Natural killer cell treated with Interleukin-12 subunit alpha and Interleukin-12 subunit beta and Interleukin-15 and Interleukin-18, amount 100 ng/mL, for 72 hours (primary cell): ENCODE results near the gene MISP3. TPM values are rescaled to one million over a fixed set of nuclear protein-coding genes. Genes with fewer than 3 reads are reported as not detected.

Experiments
- ATAC-seq, 2 donors: fragments of 150-1000 bp; cut with Tn5 transposase in 1 of 2; sonication (Bioruptor Pico), chemical (Tn5 transposase) in 1 of 2; 2 replicates each; pipeline ENCODE4 v1.10.0; 2021
- DNase-seq: peaks from one replicate; pipeline ENCODE4 v3.0.0; 2022; ENCODE audit warnings: low spot score
- H3K27ac Mint-ChIP-seq, 2 donors: 1 replicate in 1 of 2; 2 replicates in 1 of 2; pipeline ENCODE4 v1.8.0; 2022; ENCODE audit warnings: mixed read lengths in 2 of 2, mild to moderate bottlenecking in 1 of 2, moderate library complexity in 1 of 2
- H3K27me3 Mint-ChIP-seq, 2 donors: 1 replicate in 1 of 2; 2 replicates in 1 of 2; pipeline ENCODE4 v1.8.0; 2022; ENCODE audit warnings: mixed read lengths in 2 of 2
- H3K36me3 Mint-ChIP-seq: one replicate; pipeline ENCODE4 v1.8.0; 2022; ENCODE audit warnings: mixed read lengths
- H3K4me1 Mint-ChIP-seq, 2 donors: 1 replicate in 1 of 2; 2 replicates in 1 of 2; pipeline ENCODE4 v1.8.0; 2022; ENCODE audit warnings: low read depth in 2 of 2, mixed read lengths in 2 of 2, mild to moderate bottlenecking in 1 of 2
- H3K4me3 Mint-ChIP-seq: one replicate; pipeline ENCODE4 v1.8.0; 2022; ENCODE audit warnings: mixed read lengths
- H3K9me3 Mint-ChIP-seq: 2 replicates; pipeline ENCODE4 v1.8.0; 2022; ENCODE audit warnings: mixed read lengths
- total RNA-seq, 2 donors: library from RNA; stranded (reverse); gene quantifications; one replicate each; pipeline ENCODE4 v1.2.3, GENCODE V29; 2022

MISP3 gene
- total RNA-seq, 2 donors from 2014 or later = 0.31 to 0.59 TPM

DNA sequence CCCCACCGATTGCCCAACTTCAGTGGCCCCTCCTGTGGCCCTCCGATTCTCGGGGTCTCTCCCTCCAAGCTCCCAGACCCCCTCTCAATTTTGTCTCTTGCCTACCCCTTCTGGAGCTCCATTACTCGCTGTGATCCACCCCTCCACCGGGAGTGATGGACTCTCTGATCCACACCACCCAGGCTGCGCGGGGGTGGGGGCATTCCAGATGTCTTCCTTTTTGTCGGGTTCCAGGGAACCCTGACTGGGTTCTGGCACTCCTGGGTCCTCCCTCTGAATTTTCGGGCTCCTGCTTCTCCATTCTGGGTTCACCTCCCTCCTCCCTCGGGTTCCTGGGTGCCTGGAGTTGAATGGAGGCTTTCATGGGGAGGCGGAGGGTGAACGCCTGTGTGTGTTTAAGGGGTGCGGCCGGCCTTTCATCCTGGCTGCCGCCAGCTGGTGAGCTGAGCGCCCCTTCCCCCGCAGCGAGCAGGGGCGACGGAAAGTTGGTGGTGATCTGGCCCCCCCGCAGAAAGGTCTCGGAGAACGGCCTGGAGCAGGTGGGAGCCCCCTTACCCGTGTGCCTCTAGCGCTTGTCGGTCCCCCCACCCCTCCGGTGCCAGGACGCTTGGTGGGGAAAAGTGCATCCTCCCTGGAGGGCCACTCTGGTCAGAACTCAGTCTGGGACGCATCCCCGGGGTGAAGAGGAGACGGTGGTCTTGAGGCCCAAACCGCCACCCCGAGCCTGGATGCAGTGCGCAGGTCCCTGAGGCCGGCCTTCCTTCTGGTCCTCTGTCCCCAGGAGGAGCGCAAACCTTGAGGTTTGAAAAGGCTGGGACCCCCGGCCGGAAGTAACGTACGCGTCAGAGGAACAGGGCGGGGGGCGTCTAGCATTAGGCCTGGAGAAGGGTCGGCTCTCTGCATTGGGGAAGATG lies 1.6 kb downstream of the MISP3 start:
- H3K36me3 Mint-ChIP-seq = no peaks in the 10 kb centered on the region
- H3K4me3 Mint-ChIP-seq = peak overlapping the region; percentile 99
- ATAC-seq (peak in 1 of 2 donors; percentile 2), DNase-seq (no peak)
- H3K4me1 Mint-ChIP-seq = peaks cover 11 to 16% of the 10 kb centered on the region in 2 donors
- H3K27me3 Mint-ChIP-seq = no peaks in the 10 kb centered on the region
- peak overlapping the region; percentile 51 to 53 for H3K27ac Mint-ChIP-seq
- H3K9me3 Mint-ChIP-seq = no peaks in the 10 kb centered on the region

DNA sequence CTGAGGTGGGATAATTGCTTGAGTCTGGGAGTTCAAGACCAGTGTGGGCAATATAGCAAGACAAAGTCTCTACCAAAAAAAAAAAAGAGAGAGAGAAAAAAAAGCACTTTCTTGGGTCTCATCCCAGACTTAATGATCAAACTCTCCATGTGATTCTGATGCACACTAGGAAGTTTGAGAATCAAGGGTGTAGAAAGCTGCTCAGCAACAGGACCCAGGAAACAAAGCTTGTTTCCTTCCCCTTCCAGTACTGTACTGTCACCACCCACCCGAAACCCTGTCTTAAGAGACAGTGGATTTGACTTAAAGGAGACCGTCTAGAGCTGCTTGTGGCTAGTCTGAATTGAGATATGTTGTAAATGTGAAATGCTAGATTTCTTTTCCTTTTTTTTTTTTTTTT lies 5.8 kb downstream of the MISP3 start:
- ATAC-seq = no peak
- peaks cover 20 to 29% of the 10 kb centered on the region in 2 donors for H3K4me1 Mint-ChIP-seq
- no peak overlapping the region for H3K27ac Mint-ChIP-seq
- no peaks in the 10 kb centered on the region for H3K36me3 Mint-ChIP-seq
- no peaks in the 10 kb centered on the region for H3K27me3 Mint-ChIP-seq
- no peak for DNase-seq
- H3K4me3 Mint-ChIP-seq = no peak overlapping the region
- no peaks in the 10 kb centered on the region for H3K9me3 Mint-ChIP-seq

DNA sequence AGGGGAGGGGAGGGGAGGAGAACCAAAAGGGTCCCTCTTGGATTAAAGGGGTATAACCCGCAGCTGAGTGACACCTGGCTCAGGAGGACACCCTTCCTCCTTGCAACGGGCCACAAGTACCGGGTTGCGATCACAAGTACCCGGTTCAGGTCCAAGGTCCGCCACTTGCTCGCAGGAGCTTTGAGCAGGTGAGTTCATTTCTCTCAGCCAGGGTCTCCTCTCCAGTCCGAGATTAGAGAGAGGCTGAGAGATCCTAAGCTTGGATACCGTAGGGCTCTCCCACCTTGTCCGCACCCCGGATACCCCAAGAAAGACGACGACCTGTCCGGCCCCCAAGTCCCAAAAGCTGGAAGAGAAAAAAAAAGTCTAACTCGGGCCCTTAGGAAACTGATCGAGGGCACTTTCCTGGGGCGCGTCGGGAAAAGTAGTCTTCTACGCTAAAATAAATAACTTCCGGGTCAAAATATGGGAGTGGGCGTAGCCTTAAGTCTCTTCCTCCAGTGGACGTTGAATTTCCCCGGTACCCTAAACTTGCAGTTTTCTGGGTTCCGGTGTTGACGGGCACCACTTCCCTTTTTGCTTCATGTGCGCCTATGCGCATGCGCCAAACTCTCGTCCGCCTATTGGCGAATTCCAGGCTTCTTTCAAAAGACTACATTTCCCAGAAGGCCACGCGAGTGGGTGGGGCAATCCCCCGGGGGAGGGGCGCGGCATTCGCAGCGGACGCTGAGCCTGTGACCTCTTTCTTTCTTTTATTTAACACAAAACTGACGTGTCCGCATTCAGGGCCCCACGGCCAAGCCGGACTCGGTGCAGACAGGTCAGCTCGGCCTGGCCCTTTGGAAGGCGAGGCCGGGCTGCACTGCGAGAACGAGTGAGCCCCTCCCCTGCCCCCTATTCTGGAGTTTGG lies 8.6 kb downstream of the MISP3 start:
- no peaks in the 10 kb centered on the region for H3K27me3 Mint-ChIP-seq

DNA sequence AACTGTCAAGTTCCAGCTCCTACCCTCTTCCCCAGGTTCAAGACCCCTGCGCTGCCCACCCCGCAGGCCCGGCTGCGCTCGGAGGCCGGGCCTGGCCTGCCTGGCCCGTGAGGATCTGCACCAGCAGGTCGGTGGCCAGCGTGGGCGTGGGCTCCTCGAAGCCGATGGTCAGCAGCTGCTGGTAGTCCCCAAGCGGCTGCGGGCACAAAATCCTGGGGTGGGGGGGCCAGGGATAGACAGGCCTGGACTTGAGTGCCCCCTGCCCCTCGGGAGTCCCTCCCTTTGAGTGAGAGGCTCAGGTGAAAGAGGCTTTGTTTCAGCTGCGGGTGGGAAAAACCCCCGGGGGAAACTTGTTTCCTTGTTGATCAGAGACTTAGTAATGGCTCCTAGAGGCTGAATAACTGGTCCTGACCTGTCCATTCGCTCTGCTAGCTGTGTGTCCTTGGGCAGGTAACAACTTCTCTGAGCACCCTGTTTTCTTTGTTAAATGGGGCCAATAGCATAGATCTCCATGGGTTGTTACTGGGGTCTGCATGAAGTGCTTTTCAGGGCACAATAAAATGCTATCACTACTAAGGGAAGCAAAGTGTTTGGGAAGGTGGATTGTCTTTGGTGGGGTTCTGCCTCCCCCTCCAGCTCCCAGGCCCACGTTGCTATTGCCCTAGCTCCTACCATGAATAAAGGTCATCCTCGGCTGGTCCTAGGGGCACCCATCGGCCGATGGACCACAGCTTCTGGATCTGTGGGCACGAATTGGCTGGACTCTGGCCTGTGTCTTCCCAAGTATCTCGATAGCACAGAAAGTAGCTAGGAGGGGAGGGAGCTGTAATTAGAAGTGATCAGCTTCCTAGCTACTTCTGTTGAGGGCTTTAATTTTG lies 9.4 kb downstream of the MISP3 start:
- Mint-ChIP-seq H3K4me1 (peaks cover 9 to 14% of the 10 kb centered on the region in 2 donors), H3K36me3 (no peaks in the 10 kb centered on the region), H3K27ac (peak overlapping the region; percentile 92 to 97)

More for the DNA sequence above, 8.6 kb downstream of the MISP3 start:
- peak overlapping the region; percentile 98 for H3K4me3 Mint-ChIP-seq
- peak; percentile 97 for ATAC-seq
- no peaks in the 10 kb centered on the region for H3K36me3 Mint-ChIP-seq
- H3K27ac Mint-ChIP-seq = peak overlapping the region; percentile 92 to 97
- peaks cover 9 to 14% of the 10 kb centered on the region in 2 donors for H3K4me1 Mint-ChIP-seq
- H3K9me3 Mint-ChIP-seq = no peaks in the 10 kb centered on the region
- peak; percentile 98 for DNase-seq

DNA sequence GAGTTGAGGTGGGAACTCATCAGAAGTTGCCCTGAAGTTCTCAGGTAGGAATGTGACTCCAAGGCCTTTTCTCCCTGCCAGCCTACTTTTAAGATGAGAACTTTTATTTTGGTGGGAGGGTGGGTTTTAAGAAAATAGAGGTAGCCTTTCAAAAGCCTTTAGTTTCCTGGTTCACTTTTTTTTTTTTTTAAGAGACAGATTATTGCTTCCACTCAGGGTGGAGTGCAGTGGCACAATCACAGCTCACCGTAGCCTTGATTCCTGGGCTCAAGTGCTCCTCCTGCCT lies 10.0 kb downstream of the MISP3 start:
- peaks cover 9 to 14% of the 10 kb centered on the region in 2 donors for H3K4me1 Mint-ChIP-seq
- peak overlapping the region; percentile 92 to 97 for H3K27ac Mint-ChIP-seq
- peak overlapping the region; percentile 98 for H3K4me3 Mint-ChIP-seq
- H3K9me3 Mint-ChIP-seq = no peaks in the 10 kb centered on the region
- H3K27me3 Mint-ChIP-seq = no peaks in the 10 kb centered on the region
- no peak for ATAC-seq
- H3K36me3 Mint-ChIP-seq = no peaks in the 10 kb centered on the region
- DNase-seq = no peak

More for the DNA sequence above, 9.4 kb downstream of the MISP3 start:
- Mint-ChIP-seq H3K4me3 (peak overlapping the region; percentile 98), H3K9me3 (no peaks in the 10 kb centered on the region), H3K27me3 (no peaks in the 10 kb centered on the region)
- ATAC-seq = no peak
- DNase-seq = peak; percentile 65

DNA sequence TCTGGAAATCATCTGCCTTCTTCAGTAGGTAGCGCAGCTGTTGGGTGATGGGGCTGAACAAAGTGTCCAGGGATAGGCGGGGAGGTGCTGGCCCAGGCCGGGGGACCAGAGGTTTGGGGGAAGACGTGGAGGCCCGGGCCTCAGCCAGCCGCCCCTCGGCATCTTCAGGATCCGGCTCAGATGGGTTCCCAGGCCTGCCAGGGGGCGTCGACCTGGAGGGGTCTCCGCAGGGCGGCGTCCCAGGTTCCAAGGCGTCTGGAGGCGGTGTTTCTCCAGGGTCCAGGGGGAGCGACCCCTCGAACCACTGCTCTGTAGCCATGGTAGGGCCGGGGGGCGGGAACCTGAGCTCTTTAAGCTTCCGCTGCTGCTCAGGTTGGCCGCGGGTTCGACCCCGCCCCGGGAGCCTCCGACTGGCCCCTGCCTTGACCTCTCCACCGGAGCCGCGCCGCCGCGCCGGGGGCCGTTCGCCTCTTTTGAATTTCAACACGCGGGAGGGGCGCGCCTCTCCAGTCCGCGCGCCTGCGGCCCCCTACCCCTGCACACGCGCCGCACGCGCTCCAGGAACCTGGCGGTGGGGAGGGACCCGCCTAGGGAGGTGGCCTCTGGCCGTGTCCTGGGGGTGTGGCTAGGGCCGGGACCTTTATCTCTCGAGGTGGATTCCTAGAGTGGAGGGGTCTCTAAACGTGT lies 12.9 kb downstream of the MISP3 start, which contains the start of gene C19orf67:
Gene C19orf67 (minus strand): TSS at position 475 of the 687 bp plus-strand sequence. CDS start 156 bp downstream, at position 319.
- H3K9me3 Mint-ChIP-seq = no peaks in the 10 kb centered on the region
- DNase-seq = no peak
- peaks cover 13 to 17% of the 10 kb centered on the region in 2 donors for H3K4me1 Mint-ChIP-seq
- H3K36me3 Mint-ChIP-seq = peaks cover 5% of the 10 kb centered on the region
- no peak for ATAC-seq
- no peak within 1 kb of the TSS for H3K4me3 Mint-ChIP-seq
- no peak within 1 kb of the TSS for H3K27ac Mint-ChIP-seq
- H3K27me3 Mint-ChIP-seq = no peaks in the 10 kb centered on the region

DNA sequence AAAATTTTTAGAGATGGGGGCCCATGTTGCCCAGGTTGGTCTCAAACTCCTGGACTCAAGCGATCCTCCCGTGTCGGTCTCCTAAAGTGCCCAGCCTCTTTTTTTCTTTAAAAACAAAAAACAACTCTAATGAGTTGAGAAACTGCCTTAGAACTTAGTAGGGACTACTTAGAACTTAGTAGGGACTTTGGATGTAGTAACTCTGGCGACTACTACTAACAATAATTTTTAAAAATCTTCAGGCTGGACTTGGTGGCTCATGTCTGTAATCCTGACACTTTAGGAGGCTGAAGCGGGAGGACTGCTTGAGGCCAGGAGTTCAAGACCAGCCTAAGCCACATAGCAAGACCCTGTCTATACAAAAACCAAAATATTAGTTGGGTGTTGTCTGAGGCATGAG lies 13.5 kb downstream of the MISP3 start:
- Mint-ChIP-seq H3K4me1 (peaks cover 10 to 16% of the 10 kb centered on the region in 2 donors), H3K4me3 (no peak overlapping the region), H3K27ac (no peak overlapping the region), H3K9me3 (no peaks in the 10 kb centered on the region), H3K36me3 (peaks cover 5% of the 10 kb centered on the region), H3K27me3 (no peaks in the 10 kb centered on the region)
- ATAC-seq (no peak), DNase-seq (no peak)

DNA sequence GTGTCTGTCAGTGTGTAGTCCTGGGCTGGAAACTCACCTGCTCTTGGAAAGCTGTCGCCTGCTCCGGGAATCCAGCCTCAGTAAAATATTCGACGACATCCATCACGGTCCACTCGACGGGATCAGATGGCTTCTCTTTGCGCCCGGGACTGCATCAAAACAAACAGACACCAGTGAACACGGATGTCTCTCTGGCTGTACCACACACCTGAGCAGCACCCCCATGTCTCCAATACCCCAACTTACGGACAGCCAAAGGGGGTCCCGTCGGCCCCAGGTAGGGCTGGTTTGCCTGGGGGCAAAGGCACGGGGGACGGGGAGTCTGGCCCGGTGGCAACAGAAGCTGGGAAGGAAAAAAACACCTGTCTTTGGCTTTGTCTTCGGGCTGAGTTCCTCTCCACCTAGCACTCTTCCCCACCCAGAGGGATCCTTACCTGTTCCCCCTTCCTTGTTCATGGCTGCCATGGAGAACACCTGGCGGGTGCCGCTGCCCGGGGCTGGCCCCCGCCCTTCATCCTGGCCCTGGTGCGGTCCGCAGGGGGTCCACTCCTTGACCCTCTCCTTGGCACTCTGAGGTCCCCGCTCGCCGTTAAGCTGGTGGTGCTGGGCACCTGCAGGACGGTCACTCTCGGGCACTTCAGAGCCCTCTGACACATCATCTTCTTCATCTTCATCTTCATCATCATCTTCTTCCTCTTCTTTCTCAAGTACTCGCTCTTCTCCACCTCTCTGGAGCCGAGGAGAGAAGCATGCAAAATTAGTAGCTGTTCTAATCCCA lies 16.2 kb downstream of the MISP3 start:
- DNase-seq = no peak
- Mint-ChIP-seq H3K9me3 (no peaks in the 10 kb centered on the region), H3K4me1 (peaks cover 13 to 19% of the 10 kb centered on the region in 2 donors), H3K27me3 (no peaks in the 10 kb centered on the region), H3K27ac (peak overlapping the region in 1 of 2 donors; percentile 3), H3K4me3 (peak overlapping the region; percentile 74), H3K36me3 (peaks cover 12% of the 10 kb centered on the region)
- no peak for ATAC-seq

DNA sequence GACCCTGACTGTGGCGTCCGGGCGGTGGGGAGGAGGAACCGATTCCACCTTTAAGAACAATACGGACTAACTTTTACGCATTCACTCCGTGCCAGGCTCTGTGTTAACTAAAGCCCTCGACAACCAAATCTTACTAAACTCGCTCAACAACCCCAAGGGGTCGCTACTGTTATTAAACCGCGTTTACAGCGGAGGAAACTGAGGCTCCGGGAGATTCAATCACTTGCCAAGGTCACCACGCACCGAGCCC lies 16.8 kb downstream of the MISP3 start:
- ATAC-seq (no peak), DNase-seq (no peak)
- Mint-ChIP-seq H3K27ac (peak overlapping the region in 1 of 2 donors; percentile 3), H3K9me3 (no peaks in the 10 kb centered on the region), H3K4me1 (peaks cover 13 to 19% of the 10 kb centered on the region in 2 donors), H3K4me3 (peak overlapping the region; percentile 74), H3K27me3 (no peaks in the 10 kb centered on the region), H3K36me3 (peaks cover 12% of the 10 kb centered on the region)

DNA sequence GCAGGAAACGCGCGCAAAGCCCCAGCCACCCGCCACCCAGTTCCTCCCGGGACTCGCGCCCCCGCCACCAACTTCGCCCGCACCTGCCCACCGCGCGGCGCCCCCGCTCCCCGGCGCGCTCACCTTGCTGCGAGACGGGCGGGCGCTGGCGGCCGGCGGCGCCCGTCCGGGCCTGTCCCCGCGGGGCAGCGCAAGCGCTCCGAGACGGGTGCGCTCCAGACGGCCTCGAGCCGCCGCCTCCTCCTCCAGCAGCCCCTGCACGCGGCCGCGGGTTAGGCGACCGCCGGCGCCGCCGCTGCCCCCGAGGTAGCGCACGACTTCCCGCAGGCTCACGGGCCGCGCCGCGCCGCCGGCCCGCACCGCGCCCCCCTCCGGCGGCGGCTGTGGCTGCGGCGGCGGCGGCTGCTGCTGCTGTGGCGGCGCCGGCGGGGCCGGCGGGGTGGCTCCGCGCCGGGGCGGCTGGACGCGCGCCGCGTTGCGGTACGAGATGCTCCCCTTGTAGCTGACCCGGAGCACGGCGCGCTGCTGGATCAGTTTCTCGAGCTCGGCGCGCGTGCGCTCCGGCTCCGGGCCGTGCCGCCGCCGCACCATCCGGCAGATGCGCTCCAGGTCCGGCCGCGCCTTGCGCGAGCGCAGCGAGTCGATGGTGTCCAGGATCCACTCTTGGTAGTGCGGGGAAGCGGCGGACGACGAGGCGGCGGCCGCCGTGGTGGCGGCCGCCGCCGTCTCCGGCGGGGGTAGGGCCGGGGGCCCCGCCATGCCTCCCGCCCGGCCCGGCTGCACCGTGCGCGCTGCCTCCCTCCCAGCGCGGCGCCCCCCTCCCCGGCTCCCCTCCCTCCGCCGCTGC lies 17.3 kb downstream of the MISP3 start:
- H3K27me3 Mint-ChIP-seq = no peaks in the 10 kb centered on the region
- H3K9me3 Mint-ChIP-seq = no peaks in the 10 kb centered on the region
- DNase-seq (peak; percentile 73), ATAC-seq (peak; percentile 8 to 12)
- H3K4me1 Mint-ChIP-seq = peaks cover 13 to 19% of the 10 kb centered on the region in 2 donors
- peaks cover 12% of the 10 kb centered on the region for H3K36me3 Mint-ChIP-seq
- H3K4me3 Mint-ChIP-seq = peak overlapping the region; percentile 77
- peak overlapping the region in 1 of 2 donors; percentile 3 for H3K27ac Mint-ChIP-seq

DNA sequence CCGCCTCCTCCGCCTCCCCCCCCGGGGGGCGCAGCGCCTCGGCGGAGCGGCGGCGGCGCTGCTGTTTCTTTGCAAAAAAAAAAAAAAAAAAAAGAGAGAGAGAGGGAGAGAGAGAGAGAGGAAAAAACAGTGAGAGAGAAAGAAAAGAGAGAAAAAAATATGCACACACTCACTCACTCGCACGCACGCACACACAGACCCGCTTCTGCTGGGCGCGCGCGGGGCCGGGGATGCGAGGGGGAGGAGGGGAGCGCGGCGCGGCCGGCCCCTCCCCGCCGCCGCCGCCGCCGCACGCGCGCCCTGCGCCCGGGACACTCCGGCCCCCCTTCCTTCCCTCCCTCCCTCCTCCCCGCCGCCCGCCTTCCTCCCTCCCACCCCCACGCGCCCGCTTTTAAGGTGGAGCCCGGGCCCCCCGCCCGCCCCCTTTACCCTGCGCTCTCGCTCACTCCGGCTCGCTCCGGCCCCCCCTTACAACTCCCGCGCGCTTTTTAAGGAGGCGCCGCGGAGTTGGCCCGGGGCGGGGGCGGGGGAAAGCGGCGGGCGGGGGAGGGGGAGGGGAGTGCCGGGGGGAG lies 18.0 kb downstream of the MISP3 start, which contains the start of gene SAMD1:
Gene SAMD1 (minus strand): TSS at position 243 of the 572 bp plus-strand sequence.
- peaks cover 13 to 19% of the 10 kb centered on the region in 2 donors for H3K4me1 Mint-ChIP-seq
- H3K36me3 Mint-ChIP-seq = peaks cover 12% of the 10 kb centered on the region
- H3K27ac Mint-ChIP-seq = peak within 1 kb of the TSS; percentile 91 to 95
- peak within 1 kb of the TSS; percentile 94 for H3K4me3 Mint-ChIP-seq
- H3K27me3 Mint-ChIP-seq = no peaks in the 10 kb centered on the region
- ATAC-seq (peak; percentile 73 to 81), DNase-seq (peak; percentile 80)
- H3K9me3 Mint-ChIP-seq = no peaks in the 10 kb centered on the region
